Keratinocyte (primary cell): ENCODE data around the gene SNAI3. TPM values are rescaled to one million over a fixed set of nuclear protein-coding genes. Genes with fewer than 3 reads are reported as not detected.

Source experiments
- DNase-seq: peaks from one replicate; pipeline ENCODE4 v3.0.0-alpha.2; 2011; ENCODE audit warnings: low read depth, missing footprints, low spot score
- FAIRE-seq: peaks from 2 replicates; lab custom pipeline; 2011; peaks lifted over from hg19 to GRCh38; lab: Jason Lieb, UNC
- H2AFZ ChIP-seq: 2 replicates; pipeline ENCODE4 v1.6.0; 2012; ENCODE audit warnings: low read length, control low read depth, inconsistent platforms; ENCODE audit not compliant: control insufficient read depth
- H3K27ac ChIP-seq: 2 replicates; pipeline ENCODE4 v1.5.1; 2011; ENCODE audit warnings: low read length; ENCODE audit not compliant: control insufficient read depth, insufficient read depth
- H3K27me3 ChIP-seq: 3 replicates; pipeline ENCODE4 v1.6.0; 2011; ENCODE audit warnings: low read length; ENCODE audit not compliant: control insufficient read depth, insufficient read depth; ENCODE audit errors: extremely low read depth
- H3K36me3 ChIP-seq, 2 experiments: 2 replicates in 1 of 2; 3 replicates in 1 of 2; pipeline ENCODE4 v1.5.1; 2011; ENCODE audit warnings: low read length in 2 of 2, mild to moderate bottlenecking in 1 of 2; ENCODE audit not compliant: control insufficient read depth in 2 of 2, insufficient read depth in 2 of 2; ENCODE audit errors: extremely low read depth in 1 of 2
- H3K4me1 ChIP-seq: 3 replicates; pipeline ENCODE4 v1.5.1; 2011; ENCODE audit warnings: low read length; ENCODE audit not compliant: control insufficient read depth, insufficient read depth; ENCODE audit errors: extremely low read depth
- H3K4me2 ChIP-seq: 3 replicates; pipeline ENCODE4 v1.6.0; 2011; ENCODE audit warnings: low read depth, low read length; ENCODE audit not compliant: control insufficient read depth, insufficient read depth; ENCODE audit errors: extremely low read depth
- H3K4me3 ChIP-seq, 3 experiments: fragments of 200-600 bp in 1 of 3; sonication (generic) in 1 of 3; 2 replicates in 2 of 3; 3 replicates in 1 of 3; pipeline ENCODE4 v1.5.1; 2011 to 2016; ENCODE audit warnings: low read length in 3 of 3, mild to moderate bottlenecking in 3 of 3, control low read depth in 2 of 3, inconsistent platforms in 1 of 3, low read depth in 1 of 3, mixed read lengths in 1 of 3, mixed run types in 1 of 3, moderate library complexity in 1 of 3; ENCODE audit not compliant: control insufficient read depth in 2 of 3, insufficient read depth in 2 of 3; ENCODE audit errors: extremely low read depth in 1 of 3
- H3K79me2 ChIP-seq: 2 replicates; pipeline ENCODE4 v1.6.0; 2012; ENCODE audit warnings: low read length; ENCODE audit not compliant: control insufficient read depth, insufficient read depth
- H3K9ac ChIP-seq: 3 replicates; pipeline ENCODE4 v1.6.0; 2011; ENCODE audit warnings: low read length; ENCODE audit not compliant: control insufficient read depth, insufficient read depth; ENCODE audit errors: extremely low read depth
- H3K9me1 ChIP-seq: 3 replicates; pipeline ENCODE4 v1.6.0; 2011; ENCODE audit warnings: low read length; ENCODE audit not compliant: control insufficient read depth, insufficient read depth; ENCODE audit errors: extremely low read depth
- H3K9me3 ChIP-seq: 2 replicates; pipeline ENCODE4 v1.5.1; 2012; ENCODE audit warnings: low read depth, low read length; ENCODE audit not compliant: control insufficient read depth
- H4K20me1 ChIP-seq: 3 replicates; pipeline ENCODE4 v1.6.0; 2011; ENCODE audit warnings: low read length; ENCODE audit not compliant: control insufficient read depth, insufficient read depth; ENCODE audit errors: extremely low read depth
- EZH2 ChIP-seq: IDR thresholded peaks from one replicate; pipeline ENCODE4 v1.6.1; 2012; ENCODE audit warnings: inconsistent platforms, mild to moderate bottlenecking, low read length, moderate library complexity
- dilution Hi-C: fragments of 300-500 bp; cut with MboI; formaldehyde crosslinking; loops from one replicate; pipeline ENCODE4 v1.7.0; 2020; ENCODE audit warnings: low sequenced_read_pairs; ENCODE audit not compliant: extremely low pct_ligation_motif_present
- polyA plus RNA-seq, 5 experiments: library from polyadenylated mRNA; depleted of rRNA in 3 of 5; stranded (reverse) in 3 of 5; stranded (forward) in 1 of 5; unstranded in 1 of 5; fragments of >200 nt; gene quantifications; 1 replicate in 1 of 5; 2 replicates in 3 of 5; 3 replicates in 1 of 5; pipeline versions ENCODE4 v1.2.1 to v1.2.3, GENCODE V29; 2011 to 2012; ENCODE audit warnings: missing spikeins in 2 of 5, low read depth in 1 of 5, low replicate concordance in 1 of 5
- TF ChIP-seq, protein P1 (sequence below), 3 experiments: IDR thresholded peaks in 1 of 3; conservative IDR thresholded peaks in 1 of 3; optimal IDR thresholded peaks in 1 of 3; 2 replicates in 2 of 3; 3 replicates in 1 of 3; pipeline versions ENCODE3 to v1.5.1; 2011; ENCODE audit warnings: low read length in 3 of 3, mild to moderate bottlenecking in 3 of 3, moderate library complexity in 2 of 3, control low read depth in 1 of 3, inconsistent platforms in 1 of 3; ENCODE audit not compliant: insufficient read depth in 2 of 3; ENCODE audit errors: extremely low read depth in 1 of 3

Gene SNAI3
- polyA plus RNA-seq, 1 donor (not counting 4 experiments of a cell fraction or from before 2014, with no cell fraction given) = not detected

- H3K9me3 ChIP-seq = no peaks in the 10 kb centered on the region
- no peaks in the 10 kb centered on the region for H3K27me3 ChIP-seq
- peaks cover 22% of the 10 kb centered on the region for H4K20me1 ChIP-seq
- no peak for FAIRE-seq
- H3K36me3 ChIP-seq = peaks cover 35 to 42% of the 10 kb centered on the region in 2 experiments
- TF ChIP-seq, protein P1, sequence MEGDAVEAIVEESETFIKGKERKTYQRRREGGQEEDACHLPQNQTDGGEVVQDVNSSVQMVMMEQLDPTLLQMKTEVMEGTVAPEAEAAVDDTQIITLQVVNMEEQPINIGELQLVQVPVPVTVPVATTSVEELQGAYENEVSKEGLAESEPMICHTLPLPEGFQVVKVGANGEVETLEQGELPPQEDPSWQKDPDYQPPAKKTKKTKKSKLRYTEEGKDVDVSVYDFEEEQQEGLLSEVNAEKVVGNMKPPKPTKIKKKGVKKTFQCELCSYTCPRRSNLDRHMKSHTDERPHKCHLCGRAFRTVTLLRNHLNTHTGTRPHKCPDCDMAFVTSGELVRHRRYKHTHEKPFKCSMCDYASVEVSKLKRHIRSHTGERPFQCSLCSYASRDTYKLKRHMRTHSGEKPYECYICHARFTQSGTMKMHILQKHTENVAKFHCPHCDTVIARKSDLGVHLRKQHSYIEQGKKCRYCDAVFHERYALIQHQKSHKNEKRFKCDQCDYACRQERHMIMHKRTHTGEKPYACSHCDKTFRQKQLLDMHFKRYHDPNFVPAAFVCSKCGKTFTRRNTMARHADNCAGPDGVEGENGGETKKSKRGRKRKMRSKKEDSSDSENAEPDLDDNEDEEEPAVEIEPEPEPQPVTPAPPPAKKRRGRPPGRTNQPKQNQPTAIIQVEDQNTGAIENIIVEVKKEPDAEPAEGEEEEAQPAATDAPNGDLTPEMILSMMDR (optimal IDR thresholded peaks at IDR 0.05 in 1 of 3, IDR thresholded peaks at IDR 0.05 in 1 of 3, conservative IDR thresholded peaks at IDR 0.05 in 1 of 3; ENCODE audit: extremely low read depth in 1 of 3, insufficient read depth in 2 of 3, low read length in 3 of 3) = no peak
- TF ChIP-seq EZH2 = no peak
- DNase-seq = no peak
- H3K79me2 ChIP-seq = peaks cover 63% of the 10 kb centered on the region
- H3K4me2 ChIP-seq = no peak overlapping the region
- no peak overlapping the region for H3K4me3 ChIP-seq
- H3K9me1 ChIP-seq = no peaks in the 10 kb centered on the region
- no peak overlapping the region for H3K9ac ChIP-seq
- peaks cover 8% of the 10 kb centered on the region for H3K4me1 ChIP-seq
- dilution Hi-C loops = loop anchor here (25.0 kb wide), 1 partner anchor 104 kb away; no protein-coding TSS in a partner anchor
- H3K27ac ChIP-seq = no peak overlapping the region
- no peak overlapping the region for H2AFZ ChIP-seq
Measured at GRCh38 chr16:88658714-88659113, 27.6 kb downstream of the SNAI3 start.

GRCh38 chr16:88657371-88657770 lies 28.9 kb downstream of the SNAI3 start:
- H3K79me2 ChIP-seq = peaks cover 52% of the 10 kb centered on the region
- peaks cover 22% of the 10 kb centered on the region for H4K20me1 ChIP-seq
- no peaks in the 10 kb centered on the region for H3K27me3 ChIP-seq
- peaks cover 8% of the 10 kb centered on the region for H3K4me1 ChIP-seq
- H3K4me3 ChIP-seq = no peak overlapping the region
- H3K9ac ChIP-seq = no peak overlapping the region
- DNase-seq (no peak), FAIRE-seq (no peak)
- dilution Hi-C loops = loop anchor here (25.0 kb wide), 1 partner anchor 105 kb away; no protein-coding TSS in a partner anchor
- H3K9me1 ChIP-seq = no peaks in the 10 kb centered on the region
- H3K27ac ChIP-seq = no peak overlapping the region
- H3K9me3 ChIP-seq = no peaks in the 10 kb centered on the region
- H3K36me3 ChIP-seq = peaks cover 43 to 44% of the 10 kb centered on the region in 2 experiments
- no peak overlapping the region for H3K4me2 ChIP-seq
- no peak overlapping the region for H2AFZ ChIP-seq
- no peak for TF ChIP-seq EZH2
- TF ChIP-seq, protein P1 (optimal IDR thresholded peaks at IDR 0.05 in 1 of 3, IDR thresholded peaks at IDR 0.05 in 1 of 3, conservative IDR thresholded peaks at IDR 0.05 in 1 of 3; ENCODE audit: extremely low read depth in 1 of 3, insufficient read depth in 2 of 3, low read length in 3 of 3) = no peak
